Measurements from ENCODE around the gene CFAP100.

CFAP100 gene

DNA sequence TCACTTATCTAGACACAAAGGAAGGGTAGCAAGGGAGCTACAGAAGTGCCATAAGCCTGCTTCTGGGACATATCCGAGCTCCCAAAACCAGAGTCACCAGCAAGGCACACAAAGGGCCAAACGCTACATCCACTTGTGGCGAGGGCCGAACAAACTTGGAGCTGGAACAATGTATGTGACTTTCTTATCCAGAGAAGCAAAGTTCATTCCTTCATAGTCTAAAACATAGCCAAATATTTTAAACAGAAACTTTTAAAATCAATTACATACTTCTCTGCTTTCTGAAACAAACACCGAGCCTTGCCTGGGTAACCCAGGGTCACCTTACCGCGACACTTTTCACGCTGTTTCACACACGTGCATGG lies 65.0 kb downstream of the CFAP100 start (continued):
- TF ChIP-seq, protein P1, sequence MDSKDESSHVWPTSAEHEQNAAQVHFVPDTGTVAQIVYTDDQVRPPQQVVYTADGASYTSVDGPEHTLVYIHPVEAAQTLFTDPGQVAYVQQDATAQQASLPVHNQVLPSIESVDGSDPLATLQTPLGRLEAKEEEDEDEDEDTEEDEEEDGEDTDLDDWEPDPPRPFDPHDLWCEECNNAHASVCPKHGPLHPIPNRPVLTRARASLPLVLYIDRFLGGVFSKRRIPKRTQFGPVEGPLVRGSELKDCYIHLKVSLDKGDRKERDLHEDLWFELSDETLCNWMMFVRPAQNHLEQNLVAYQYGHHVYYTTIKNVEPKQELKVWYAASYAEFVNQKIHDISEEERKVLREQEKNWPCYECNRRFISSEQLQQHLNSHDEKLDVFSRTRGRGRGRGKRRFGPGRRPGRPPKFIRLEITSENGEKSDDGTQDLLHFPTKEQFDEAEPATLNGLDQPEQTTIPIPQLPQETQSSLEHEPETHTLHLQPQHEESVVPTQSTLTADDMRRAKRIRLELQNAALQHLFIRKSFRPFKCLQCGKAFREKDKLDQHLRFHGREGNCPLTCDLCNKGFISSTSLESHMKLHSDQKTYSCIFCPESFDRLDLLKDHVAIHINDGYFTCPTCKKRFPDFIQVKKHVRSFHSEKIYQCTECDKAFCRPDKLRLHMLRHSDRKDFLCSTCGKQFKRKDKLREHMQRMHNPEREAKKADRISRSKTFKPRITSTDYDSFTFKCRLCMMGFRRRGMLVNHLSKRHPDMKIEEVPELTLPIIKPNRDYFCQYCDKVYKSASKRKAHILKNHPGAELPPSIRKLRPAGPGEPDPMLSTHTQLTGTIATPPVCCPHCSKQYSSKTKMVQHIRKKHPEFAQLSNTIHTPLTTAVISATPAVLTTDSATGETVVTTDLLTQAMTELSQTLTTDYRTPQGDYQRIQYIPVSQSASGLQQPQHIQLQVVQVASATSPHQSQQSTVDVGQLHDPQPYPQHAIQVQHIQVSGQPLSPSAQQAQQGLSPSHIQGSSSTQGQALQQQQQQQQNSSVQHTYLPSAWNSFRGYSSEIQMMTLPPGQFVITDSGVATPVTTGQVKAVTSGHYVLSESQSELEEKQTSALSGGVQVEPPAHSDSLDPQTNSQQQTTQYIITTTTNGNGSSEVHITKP (tag by site-specific recombination; IDR thresholded peaks at IDR 0.05): no peak
- TF ChIP-seq ZNF571 (tag by site-specific recombination; IDR thresholded peaks at IDR 0.05) (no peak), ZNF544 (tag by site-specific recombination; IDR thresholded peaks at IDR 0.05) (no peak), ZNF148 (tag by site-specific recombination; IDR thresholded peaks at IDR 0.05; ENCODE audit: borderline replicate concordance) (no peak)
- TF ChIP-seq, protein P2, sequence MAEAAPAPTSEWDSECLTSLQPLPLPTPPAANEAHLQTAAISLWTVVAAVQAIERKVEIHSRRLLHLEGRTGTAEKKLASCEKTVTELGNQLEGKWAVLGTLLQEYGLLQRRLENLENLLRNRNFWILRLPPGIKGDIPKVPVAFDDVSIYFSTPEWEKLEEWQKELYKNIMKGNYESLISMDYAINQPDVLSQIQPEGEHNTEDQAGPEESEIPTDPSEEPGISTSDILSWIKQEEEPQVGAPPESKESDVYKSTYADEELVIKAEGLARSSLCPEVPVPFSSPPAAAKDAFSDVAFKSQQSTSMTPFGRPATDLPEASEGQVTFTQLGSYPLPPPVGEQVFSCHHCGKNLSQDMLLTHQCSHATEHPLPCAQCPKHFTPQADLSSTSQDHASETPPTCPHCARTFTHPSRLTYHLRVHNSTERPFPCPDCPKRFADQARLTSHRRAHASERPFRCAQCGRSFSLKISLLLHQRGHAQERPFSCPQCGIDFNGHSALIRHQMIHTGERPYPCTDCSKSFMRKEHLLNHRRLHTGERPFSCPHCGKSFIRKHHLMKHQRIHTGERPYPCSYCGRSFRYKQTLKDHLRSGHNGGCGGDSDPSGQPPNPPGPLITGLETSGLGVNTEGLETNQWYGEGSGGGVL (tag by site-specific recombination; IDR thresholded peaks at IDR 0.05): no peak

GRCh38 chr3:126460381-126460780 lies 65.7 kb downstream of the CFAP100 start:
- POLR2A ChIA-PET: no interaction called here
- H3K36me3 ChIP-seq (ENCODE audit: control insufficient read depth in 2 of 2, insufficient read depth in 1 of 2, low read length in 2 of 2): peaks cover 5 to 93% of the 10 kb centered on the region in 2 experiments
- H3K9me3 ChIP-seq (ENCODE audit: control insufficient read depth, insufficient read depth, low read depth, low read length): no peaks in the 10 kb centered on the region
- H3K4me1 ChIP-seq (ENCODE audit: control insufficient read depth, insufficient read depth, low read length): no peaks in the 10 kb centered on the region
- H3K4me3 ChIP-seq (ENCODE audit: low read depth, low read length): no peak overlapping the region
- no peak overlapping the region for H3K27ac ChIP-seq (ENCODE audit: extremely low read depth, low read depth, low read length)
- CTCF ChIA-PET: no interaction called here
- TF ChIP-seq PATZ1 (tag by site-specific recombination; IDR thresholded peaks at IDR 0.05): no peak
- no peak for TF ChIP-seq ZFHX2 (tag by site-specific recombination; conservative IDR thresholded peaks at IDR 0.05)
- no peak for TF ChIP-seq ZNF658 (tag by site-specific recombination; IDR thresholded peaks at IDR 0.05)
- no peak for TF ChIP-seq ZNF792 (tag by site-specific recombination; IDR thresholded peaks at IDR 0.05)
- TF ChIP-seq ZNF175 (tag by site-specific recombination; IDR thresholded peaks at IDR 0.05): no peak
- no peak for TF ChIP-seq ZIC2 (tag by site-specific recombination; IDR thresholded peaks at IDR 0.05)
- no peak for TF ChIP-seq ZNF114 (tag by site-specific recombination; IDR thresholded peaks at IDR 0.05)
- TF ChIP-seq, protein P3, sequence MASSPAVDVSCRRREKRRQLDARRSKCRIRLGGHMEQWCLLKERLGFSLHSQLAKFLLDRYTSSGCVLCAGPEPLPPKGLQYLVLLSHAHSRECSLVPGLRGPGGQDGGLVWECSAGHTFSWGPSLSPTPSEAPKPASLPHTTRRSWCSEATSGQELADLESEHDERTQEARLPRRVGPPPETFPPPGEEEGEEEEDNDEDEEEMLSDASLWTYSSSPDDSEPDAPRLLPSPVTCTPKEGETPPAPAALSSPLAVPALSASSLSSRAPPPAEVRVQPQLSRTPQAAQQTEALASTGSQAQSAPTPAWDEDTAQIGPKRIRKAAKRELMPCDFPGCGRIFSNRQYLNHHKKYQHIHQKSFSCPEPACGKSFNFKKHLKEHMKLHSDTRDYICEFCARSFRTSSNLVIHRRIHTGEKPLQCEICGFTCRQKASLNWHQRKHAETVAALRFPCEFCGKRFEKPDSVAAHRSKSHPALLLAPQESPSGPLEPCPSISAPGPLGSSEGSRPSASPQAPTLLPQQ (tag by site-specific recombination; IDR thresholded peaks at IDR 0.05): no peak
- no peak for TF ChIP-seq ZNF560 (tag by site-specific recombination; IDR thresholded peaks at IDR 0.05; ENCODE audit: borderline replicate concordance)
- TF ChIP-seq, protein P2 (tag by site-specific recombination; IDR thresholded peaks at IDR 0.05): no peak
- no peak for TF ChIP-seq ZNF366 (tag by site-specific recombination; conservative IDR thresholded peaks at IDR 0.05)
- no peak for TF ChIP-seq ZNF529 (tag by site-specific recombination; IDR thresholded peaks at IDR 0.05; ENCODE audit: insufficient replicate concordance)
- no peak for TF ChIP-seq HOXD13 (CRISPR knock-in tag; IDR thresholded peaks at IDR 0.05; ENCODE audit: borderline replicate concordance)
- no peak for TF ChIP-seq ZNF311 (tag by site-specific recombination; IDR thresholded peaks at IDR 0.05; ENCODE audit: borderline replicate concordance)
- TF ChIP-seq BCL11A (tag by site-specific recombination; IDR thresholded peaks at IDR 0.05; ENCODE audit: low read depth): no peak
- TF ChIP-seq PBX3 (CRISPR knock-in tag; IDR thresholded peaks at IDR 0.05): no peak
- no peak for TF ChIP-seq BCL11B (tag by site-specific recombination; IDR thresholded peaks at IDR 0.05; ENCODE audit: low read depth)
- TF ChIP-seq ZNF416 (tag by site-specific recombination; IDR thresholded peaks at IDR 0.05): no peak
